WTC11 (cell line): ENCODE data around the gene NPSR1. TPM values are rescaled to one million over a fixed set of nuclear protein-coding genes. Genes with fewer than 3 reads are reported as not detected.

Source experiments
- ATAC-seq: fragments of 200-7000 bp; cut with Tn5 transposase; 2 replicates; pipeline ENCODE4 v1.10.0; 2021; ENCODE audit warnings: mild to moderate bottlenecking, moderate library complexity
- CTCF ChIA-PET: fragments of 300-600 bp; sonication (Branson Sonifier 250); formaldehyde crosslinking; loops from one replicate; lab custom pipeline; 2021; ENCODE audit warnings: antibody characterized with exemption; lab: Charles Lee
- POLR2A ChIA-PET: fragments of 350-600 bp; sonication (Branson Sonifier 250); formaldehyde crosslinking; loops from one replicate; lab custom pipeline; 2021; ENCODE audit warnings: antibody characterized with exemption; lab: Charles Lee
- DNase-seq: peaks from one replicate; pipeline ENCODE4 v3.0.0; 2021; ENCODE audit warnings: low spot score
- H3K27ac Mint-ChIP-seq: 2 replicates; pipeline ENCODE4 v1.8.0; 2021; ENCODE audit warnings: mixed read lengths
- H3K27me3 Mint-ChIP-seq: 2 replicates; pipeline ENCODE4 v1.8.0; 2021; ENCODE audit warnings: low read depth, mild to moderate bottlenecking, moderate library complexity, mixed read lengths
- H3K36me3 Mint-ChIP-seq: 2 replicates; pipeline ENCODE4 v1.8.0; 2021; ENCODE audit warnings: mixed read lengths
- H3K4me1 Mint-ChIP-seq: 2 replicates; pipeline ENCODE4 v1.8.0; 2022; ENCODE audit warnings: mixed read lengths
- H3K4me3 Mint-ChIP-seq: 2 replicates; pipeline ENCODE4 v1.8.0; 2021; ENCODE audit warnings: mild to moderate bottlenecking, moderate library complexity, mixed read lengths
- H3K9me3 Mint-ChIP-seq: 2 replicates; pipeline ENCODE4 v1.8.0; 2021; ENCODE audit warnings: mixed read lengths
- ATF1 ChIP-seq: sonication (generic); formaldehyde crosslinking; IDR thresholded peaks from 2 replicates; pipeline ENCODE4 v1.8.1; 2023; ENCODE audit warnings: mild to moderate bottlenecking, moderate library complexity, missing genetic modification reagents
- ERG ChIP-seq: fragments of 250-450 bp; sonication (Bioruptor Pico); IDR thresholded peaks from 2 replicates; pipeline ENCODE4 v1.8.0; 2021; ENCODE audit warnings: mild to moderate bottlenecking
- HMGA2 ChIP-seq: fragments of 250-450 bp; sonication (Bioruptor Pico); IDR thresholded peaks from 2 replicates; pipeline ENCODE4 v1.4.0; 2021; ENCODE audit warnings: mild to moderate bottlenecking, moderate library complexity
- JAZF1 ChIP-seq: fragments of 250-450 bp; sonication (Bioruptor Pico); IDR thresholded peaks from 2 replicates; pipeline ENCODE4 v1.9.0; 2021; ENCODE audit warnings: moderate library complexity, mild to moderate bottlenecking, inconsistent platforms
- OVOL2 ChIP-seq: fragments of 250-450 bp; sonication (Bioruptor Pico); IDR thresholded peaks from 2 replicates; pipeline ENCODE4 v1.9.0; 2021; ENCODE audit warnings: mild to moderate bottlenecking, borderline replicate concordance
- PRRX2 ChIP-seq: fragments of 250-450 bp; sonication (Bioruptor Pico); IDR thresholded peaks from 2 replicates; pipeline ENCODE4 v1.8.0; 2021; ENCODE audit warnings: mild to moderate bottlenecking
- SP1 ChIP-seq: sonication (generic); formaldehyde crosslinking; conservative IDR thresholded peaks from 2 replicates; pipeline ENCODE4 v1.8.1; 2022; ENCODE audit warnings: missing genetic modification reagents
- TEAD1 ChIP-seq: sonication (generic); formaldehyde crosslinking; IDR thresholded peaks from 2 replicates; pipeline ENCODE4 v1.8.0; 2022; ENCODE audit warnings: mild to moderate bottlenecking, missing genetic modification reagents
- ZNF263 ChIP-seq: sonication (generic); formaldehyde crosslinking; IDR thresholded peaks from 2 replicates; pipeline ENCODE4 v1.8.1; 2022; ENCODE audit warnings: low read depth, mild to moderate bottlenecking, moderate library complexity, missing genetic modification reagents
- ZNF317 ChIP-seq: sonication (generic); formaldehyde crosslinking; IDR thresholded peaks from 2 replicates; pipeline ENCODE4 v1.8.1; 2023; ENCODE audit warnings: low read depth, mild to moderate bottlenecking, moderate library complexity, missing genetic modification reagents, borderline replicate concordance
- total RNA-seq: library from RNA; stranded (reverse); gene quantifications from 3 replicates; pipeline ENCODE4 v1.2.3, GENCODE V29; 2021
- TF ChIP-seq, protein P1 (sequence below): sonication (generic); formaldehyde crosslinking; IDR thresholded peaks from 2 replicates; pipeline ENCODE4 v1.8.1; 2022; ENCODE audit warnings: low read depth, missing genetic modification reagents, borderline replicate concordance
- TF ChIP-seq, protein P2 (sequence below): fragments of 250-450 bp; sonication (Bioruptor Pico); conservative IDR thresholded peaks from 2 replicates; pipeline ENCODE4 v1.9.0; 2021; ENCODE audit warnings: mild to moderate bottlenecking
- TF ChIP-seq, protein P3 (sequence below): sonication (generic); formaldehyde crosslinking; IDR thresholded peaks from 2 replicates; pipeline ENCODE4 v1.8.1; 2022; ENCODE audit warnings: low read depth, mild to moderate bottlenecking, moderate library complexity, missing genetic modification reagents, borderline replicate concordance

NPSR1 gene
- total RNA-seq, 1 experiment from 2014 or later: not detected

DNA sequence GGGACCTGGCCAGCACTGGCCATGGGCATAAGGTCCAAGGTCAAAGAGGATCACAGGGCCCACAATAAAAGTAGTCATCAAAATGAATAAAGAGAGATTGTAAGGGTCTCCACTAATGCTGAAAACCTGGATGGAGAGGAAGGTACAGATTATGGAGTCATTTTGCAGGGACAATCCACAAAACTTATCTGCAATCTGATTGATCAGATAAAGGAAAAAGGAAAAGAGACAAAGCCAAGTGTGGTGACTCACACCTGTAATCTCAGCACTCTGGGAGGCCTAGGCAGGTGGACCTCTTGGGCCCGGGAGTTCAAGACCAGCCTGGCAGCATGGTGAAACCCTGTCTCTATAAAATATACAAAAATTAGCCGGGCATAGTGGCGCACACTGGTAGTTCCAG is 174.0 kb downstream of the NPSR1 start:
- Mint-ChIP-seq H3K27ac (no peak overlapping the region), H3K4me1 (no peaks in the 10 kb centered on the region), H3K36me3 (no peaks in the 10 kb centered on the region), H3K27me3 (no peaks in the 10 kb centered on the region), H3K4me3 (no peak overlapping the region), H3K9me3 (no peaks in the 10 kb centered on the region)
- no peak for TF ChIP-seq ZNF263
- TF ChIP-seq PRRX2 (CRISPR knock-in tag): no peak
- TF ChIP-seq ERG (CRISPR knock-in tag): no peak
- no peak for TF ChIP-seq OVOL2 (CRISPR knock-in tag)
- TF ChIP-seq, protein P1, sequence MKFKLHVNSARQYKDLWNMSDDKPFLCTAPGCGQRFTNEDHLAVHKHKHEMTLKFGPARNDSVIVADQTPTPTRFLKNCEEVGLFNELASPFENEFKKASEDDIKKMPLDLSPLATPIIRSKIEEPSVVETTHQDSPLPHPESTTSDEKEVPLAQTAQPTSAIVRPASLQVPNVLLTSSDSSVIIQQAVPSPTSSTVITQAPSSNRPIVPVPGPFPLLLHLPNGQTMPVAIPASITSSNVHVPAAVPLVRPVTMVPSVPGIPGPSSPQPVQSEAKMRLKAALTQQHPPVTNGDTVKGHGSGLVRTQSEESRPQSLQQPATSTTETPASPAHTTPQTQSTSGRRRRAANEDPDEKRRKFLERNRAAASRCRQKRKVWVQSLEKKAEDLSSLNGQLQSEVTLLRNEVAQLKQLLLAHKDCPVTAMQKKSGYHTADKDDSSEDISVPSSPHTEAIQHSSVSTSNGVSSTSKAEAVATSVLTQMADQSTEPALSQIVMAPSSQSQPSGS (CRISPR knock-in tag): no peak
- no peak for TF ChIP-seq HMGA2 (CRISPR knock-in tag)
- no peak for TF ChIP-seq TEAD1 (CRISPR knock-in tag)
- CTCF ChIA-PET: no interaction called here
- DNase-seq (no peak), ATAC-seq (no peak)
- POLR2A ChIA-PET: no interaction called here

- TF ChIP-seq, protein P2, sequence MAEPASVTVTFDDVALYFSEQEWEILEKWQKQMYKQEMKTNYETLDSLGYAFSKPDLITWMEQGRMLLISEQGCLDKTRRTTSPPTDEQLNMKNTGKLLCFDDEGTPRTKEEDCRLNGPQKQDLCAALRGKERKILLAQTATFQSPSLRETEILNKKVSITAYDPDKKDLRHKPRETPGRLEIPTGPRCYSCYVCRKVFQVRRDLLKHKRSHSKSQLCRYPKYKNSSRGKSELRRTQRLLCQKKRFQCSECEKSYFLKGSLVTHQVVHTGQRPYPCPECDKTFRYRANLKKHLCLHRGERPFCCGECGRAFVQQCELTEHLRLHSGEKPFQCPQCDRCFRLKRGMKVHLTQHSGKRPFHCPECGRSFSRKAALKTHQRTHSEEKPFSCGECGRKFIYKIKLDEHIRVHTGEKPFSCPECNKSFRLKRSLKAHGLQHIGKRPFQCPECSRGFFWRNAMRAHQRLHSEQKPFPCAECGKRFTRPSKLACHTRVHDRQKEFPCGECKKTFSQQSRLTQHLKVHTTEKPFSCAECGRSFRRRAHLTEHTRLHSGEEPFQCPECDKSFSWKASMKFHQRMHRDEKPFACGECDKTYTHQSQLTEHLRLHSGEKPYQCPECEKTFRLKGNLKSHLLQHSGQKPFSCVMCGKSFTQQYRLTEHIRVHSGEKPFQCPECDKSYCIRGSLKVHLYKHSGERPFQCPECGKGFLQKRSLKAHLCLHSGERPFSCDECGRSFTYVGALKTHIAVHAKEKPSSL (CRISPR knock-in tag): no peak
- no peak for TF ChIP-seq JAZF1 (CRISPR knock-in tag)
- no peak for TF ChIP-seq TEAD1 (CRISPR knock-in tag)
- no peak for TF ChIP-seq ZNF317 (CRISPR knock-in tag)
- Mint-ChIP-seq H3K36me3 (no peaks in the 10 kb centered on the region), H3K9me3 (peaks cover 17% of the 10 kb centered on the region), H3K4me1 (peaks cover 13% of the 10 kb centered on the region), H3K27me3 (no peaks in the 10 kb centered on the region; the same call in 1 of the 2 replicates), H3K4me3 (no peak overlapping the region), H3K27ac (no peak overlapping the region)
- ATAC-seq (no peak), DNase-seq (no peak)
- ChIA-PET POLR2A (no interaction called here), CTCF (interaction anchor here (0.9 kb wide), 1 partner anchor 12 kb away, joined by 4 read pairs; no protein-coding TSS in a partner anchor)
Observed at GRCh38 chr7:34835901-34836600, 178.0 kb downstream of the NPSR1 start.

- H3K4me1 Mint-ChIP-seq: peaks cover 13% of the 10 kb centered on the region
- TF ChIP-seq, protein P3, sequence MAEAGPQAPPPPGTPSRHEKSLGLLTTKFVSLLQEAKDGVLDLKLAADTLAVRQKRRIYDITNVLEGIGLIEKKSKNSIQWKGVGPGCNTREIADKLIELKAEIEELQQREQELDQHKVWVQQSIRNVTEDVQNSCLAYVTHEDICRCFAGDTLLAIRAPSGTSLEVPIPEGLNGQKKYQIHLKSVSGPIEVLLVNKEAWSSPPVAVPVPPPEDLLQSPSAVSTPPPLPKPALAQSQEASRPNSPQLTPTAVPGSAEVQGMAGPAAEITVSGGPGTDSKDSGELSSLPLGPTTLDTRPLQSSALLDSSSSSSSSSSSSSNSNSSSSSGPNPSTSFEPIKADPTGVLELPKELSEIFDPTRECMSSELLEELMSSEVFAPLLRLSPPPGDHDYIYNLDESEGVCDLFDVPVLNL (CRISPR knock-in tag): no peak
- TF ChIP-seq ATF1 (CRISPR knock-in tag): no peak
- TF ChIP-seq SP1 (CRISPR knock-in tag): no peak
- CTCF ChIA-PET: interaction anchor here (1.6 to 2.2 kb wide), 2 partner anchors 13 to 64 kb away, joined by 5 to 6 read pairs; no protein-coding TSS in a partner anchor
- no peaks in the 10 kb centered on the region; the same call in 1 of the 2 replicates for H3K27me3 Mint-ChIP-seq
- H3K9me3 Mint-ChIP-seq: peaks cover 17% of the 10 kb centered on the region
- H3K36me3 Mint-ChIP-seq: no peaks in the 10 kb centered on the region
- POLR2A ChIA-PET: no interaction called here
- DNase-seq (no peak), ATAC-seq (no peak)
- no peak overlapping the region for H3K27ac Mint-ChIP-seq
- no peak overlapping the region for H3K4me3 Mint-ChIP-seq
Observed at GRCh38 chr7:34837316-34837715, 179.3 kb downstream of the NPSR1 start.
